Thymus (tissue), 11 donors: ENCODE results near the gene STK4. TPM values are rescaled to one million over a fixed set of nuclear protein-coding genes. Genes with fewer than 3 reads are reported as not detected.

Experiments
- DNase-seq, 9 donors: peaks; one replicate each; pipeline ENCODE4 v3.0.0-alpha.2; 2013; ENCODE audit warnings: low spot score in 9 of 9, low read depth in 6 of 9, missing footprints in 1 of 9
- H3K27ac ChIP-seq, 2 donors: one replicate each; pipeline ENCODE4 v1.5.1; 2013; ENCODE audit warnings: control low read depth in 1 of 2, low read depth in 1 of 2, low read length in 1 of 2, mild to moderate bottlenecking in 1 of 2, moderate library complexity in 1 of 2
- H3K27me3 ChIP-seq, 2 donors: one replicate each; pipeline ENCODE4 v1.5.1; 2013; ENCODE audit warnings: low read length in 1 of 2; ENCODE audit not compliant: control insufficient read depth in 2 of 2, insufficient read depth in 1 of 2
- H3K36me3 ChIP-seq, 2 donors: one replicate each; pipeline ENCODE4 v1.5.1; 2013; ENCODE audit warnings: low read length in 1 of 2, mild to moderate bottlenecking in 1 of 2, moderate library complexity in 1 of 2; ENCODE audit not compliant: control insufficient read depth in 2 of 2, insufficient read depth in 2 of 2
- H3K4me1 ChIP-seq, 2 donors: one replicate each; pipeline ENCODE4 v1.5.1; 2013; ENCODE audit warnings: low read length in 2 of 2; ENCODE audit not compliant: control insufficient read depth in 2 of 2, insufficient read depth in 2 of 2
- H3K4me3 ChIP-seq, 2 donors: one replicate each; pipeline ENCODE4 v1.5.1; 2013; ENCODE audit warnings: low read length in 2 of 2, control low read depth in 1 of 2, mild to moderate bottlenecking in 1 of 2
- H3K9me3 ChIP-seq, 2 donors: one replicate each; pipeline ENCODE4 v1.5.1; 2013; ENCODE audit warnings: low read length in 1 of 2, mild to moderate bottlenecking in 1 of 2; ENCODE audit not compliant: control insufficient read depth in 2 of 2, insufficient read depth in 1 of 2
- WGBS: extraction: QIAGEN DNeasy Blood & Tissue Kit; methylation state at CpG from one replicate; pipeline ENCODE4 v1.1.7; 2013; 5-methylcytosine and 5-hydroxymethylcytosine counted together
- polyA plus RNA-seq: library from polyadenylated mRNA; stranded (reverse); fragments of 200-250 nt; gene quantifications from one replicate; pipeline ENCODE4 v1.2.3, GENCODE V29; 2013
- total RNA-seq: library from RNA; stranded (reverse); fragments of 120-200 nt; gene quantifications from one replicate; pipeline ENCODE4 v1.2.4, GENCODE V29; 2013
- donor health status: healthy.

Gene STK4
- total and polyA plus RNA-seq, 2 donors, result 35.0 to 45.5 TPM

DNA sequence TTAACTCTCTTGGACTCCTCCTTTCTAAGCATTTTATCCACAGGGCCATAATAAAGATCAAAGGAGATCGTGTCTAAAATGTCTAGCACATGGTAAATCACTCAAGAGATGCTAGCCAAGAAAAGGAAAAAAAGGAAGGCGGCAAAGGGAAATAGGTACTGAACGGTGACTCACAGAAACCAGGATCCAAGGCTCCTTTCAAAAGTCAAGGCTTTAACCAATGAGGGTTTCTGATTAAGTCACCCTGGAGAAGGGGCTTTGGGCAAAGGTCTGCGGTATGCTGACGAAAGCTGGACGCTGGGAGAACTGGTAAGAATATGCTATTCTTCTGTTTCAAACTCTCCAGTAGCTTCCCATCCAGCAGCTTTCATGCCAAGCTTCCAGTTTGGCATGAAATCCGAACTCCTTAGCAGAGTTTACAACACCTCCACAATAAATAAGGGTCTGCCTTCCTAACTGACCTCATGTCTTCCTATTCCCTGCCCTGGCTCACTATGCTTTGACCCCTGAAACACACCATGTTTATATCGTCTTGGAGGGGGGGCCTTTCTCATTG is 7.2 kb upstream of the STK4 start:
- no peaks in the 10 kb centered on the region for H3K9me3 ChIP-seq
- no peak overlapping the region for H3K27ac ChIP-seq
- 69% methylated on average over 8 of the region's 8 CpGs for WGBS
- peak overlapping the region; percentile 72 to 88 for H3K4me3 ChIP-seq
- H3K4me1 ChIP-seq, result peaks cover 14 to 20% of the 10 kb centered on the region in 2 donors
- no peaks in the 10 kb centered on the region for H3K27me3 ChIP-seq
- peaks cover 28 to 30% of the 10 kb centered on the region in 2 donors for H3K36me3 ChIP-seq
- DNase-seq, result no peak

DNA sequence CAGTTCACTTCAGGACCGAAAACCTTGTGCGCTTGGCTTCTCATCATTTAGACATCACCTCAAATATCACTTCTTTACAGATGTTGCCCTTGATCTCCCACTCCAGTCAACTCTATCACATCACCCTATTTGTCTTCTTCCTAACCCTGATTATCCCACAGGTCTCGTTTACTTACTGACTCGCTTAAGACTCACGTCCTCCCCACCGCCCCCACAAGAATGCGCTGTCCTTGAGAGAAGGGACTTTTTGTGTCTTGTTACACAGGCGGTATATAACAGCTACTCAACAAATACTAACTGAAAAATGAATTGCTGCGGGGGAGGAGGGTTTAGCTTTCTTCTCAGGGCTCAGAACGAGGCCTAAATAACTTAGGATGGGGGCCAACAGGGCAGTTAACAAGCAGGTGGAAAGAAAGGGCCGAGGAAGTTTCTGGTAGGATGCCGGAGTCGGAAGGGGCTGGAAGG is 6.6 kb upstream of the STK4 start:
- WGBS, result 10% methylated on average over 13 of the region's 13 CpGs
- Histone ChIP-seq H3K4me1 (peaks cover 14 to 20% of the 10 kb centered on the region in 2 donors), H3K27ac (peak overlapping the region; percentile 36 to 85), H3K27me3 (no peaks in the 10 kb centered on the region), H3K4me3 (peak overlapping the region; percentile 72 to 88), H3K36me3 (peaks cover 22 to 25% of the 10 kb centered on the region in 2 donors), H3K9me3 (no peaks in the 10 kb centered on the region)
- DNase-seq, result peak in 2 of 9 donors; percentile 32 to 68

DNA sequence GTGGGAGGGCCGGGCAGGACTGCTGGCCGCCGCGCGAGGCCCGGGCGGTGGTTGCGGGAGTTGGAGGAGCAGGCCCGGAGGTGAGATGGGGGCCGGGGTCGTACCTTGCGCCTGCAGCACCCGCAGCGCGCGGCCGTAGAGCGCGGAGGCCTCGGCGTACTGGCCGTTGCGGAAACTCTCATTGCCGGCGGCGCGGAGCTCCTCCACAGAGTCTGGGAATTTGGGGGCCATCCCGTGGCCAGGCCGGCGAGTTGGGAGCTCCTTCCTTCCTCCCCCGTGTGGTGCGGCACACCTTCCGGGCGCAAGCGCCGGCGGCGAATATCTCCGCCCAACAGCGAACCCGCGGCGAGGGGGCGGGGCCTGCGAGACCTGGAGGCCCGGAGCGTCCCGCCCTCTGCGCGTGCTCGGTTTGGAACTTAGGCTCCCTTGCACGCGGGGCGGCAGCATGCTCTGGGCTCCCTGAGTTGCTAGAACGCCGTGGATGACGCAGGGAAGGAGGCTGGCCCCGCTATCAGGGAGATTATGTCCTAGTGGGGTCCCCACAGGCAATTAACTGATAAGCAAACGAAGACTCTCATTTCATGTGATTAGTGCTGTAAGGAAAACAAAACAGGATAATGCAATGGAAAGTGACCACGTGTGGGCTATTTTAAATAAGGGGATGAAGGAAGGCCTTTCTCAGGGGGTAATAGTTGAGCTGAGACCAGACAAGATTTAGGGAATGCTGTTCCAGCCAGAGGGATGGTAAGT is 6.0 kb upstream of the STK4 start, which contains the start of gene TOMM34:
TOMM34 (minus strand) TSS at position 295 of the 750 bp plus-strand sequence; CDS start at position 231, 64 bp downstream.
- Histone ChIP-seq H3K36me3 (peaks cover 16 to 19% of the 10 kb centered on the region in 2 donors), H3K4me1 (peaks cover 14 to 20% of the 10 kb centered on the region in 2 donors), H3K27me3 (no peaks in the 10 kb centered on the region), H3K27ac (peak within 1 kb of the TSS; percentile 71 to 85), H3K4me3 (peak within 1 kb of the TSS; percentile 72 to 88), H3K9me3 (no peaks in the 10 kb centered on the region)
- WGBS, result under 1% methylated on average over 60 of the region's 60 CpGs
- DNase-seq, result peak in 8 of 9 donors; percentile 85 to 96 (median 92)

DNA sequence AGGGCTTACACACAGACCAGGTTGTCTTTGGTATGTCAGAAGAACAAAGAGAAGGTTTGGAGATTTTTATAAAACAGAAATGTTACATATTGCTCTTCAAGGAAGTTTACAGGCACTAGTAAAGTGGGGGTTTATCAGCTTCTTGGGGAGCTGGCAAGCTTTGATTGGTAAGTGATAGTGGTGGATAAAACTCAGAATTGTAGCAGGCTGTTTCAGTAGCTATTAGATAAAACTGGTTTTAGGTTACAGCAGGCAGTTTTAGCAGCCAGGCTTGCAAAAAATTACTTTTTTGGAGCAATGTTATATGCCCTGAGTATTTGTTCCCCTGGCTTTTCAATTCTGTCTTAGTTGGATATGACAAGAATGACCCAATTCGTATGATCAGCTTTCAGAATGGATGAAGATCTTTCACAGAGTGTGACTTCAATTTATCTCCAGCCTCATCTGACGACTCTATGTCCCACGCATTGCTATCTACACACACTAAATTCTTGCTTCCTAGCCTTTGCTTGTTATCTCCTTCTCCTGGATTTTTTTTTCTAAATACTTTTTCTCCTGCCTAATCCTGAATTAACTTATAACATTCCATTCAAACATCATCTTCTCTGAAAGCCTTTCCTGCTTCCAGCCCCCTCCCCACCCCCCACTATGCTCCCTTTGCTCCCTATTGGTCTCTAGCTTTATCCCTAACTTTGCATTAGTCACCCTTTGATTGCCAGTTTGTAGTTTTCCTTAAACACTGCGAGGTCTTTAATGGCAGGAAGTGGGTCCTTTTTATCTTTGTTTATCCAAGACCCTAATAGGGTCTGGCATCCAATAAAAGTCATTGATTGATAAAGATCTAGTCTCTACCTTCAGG is 5.1 kb upstream of the STK4 start:
- no peak overlapping the region for H3K4me3 ChIP-seq

DNA sequence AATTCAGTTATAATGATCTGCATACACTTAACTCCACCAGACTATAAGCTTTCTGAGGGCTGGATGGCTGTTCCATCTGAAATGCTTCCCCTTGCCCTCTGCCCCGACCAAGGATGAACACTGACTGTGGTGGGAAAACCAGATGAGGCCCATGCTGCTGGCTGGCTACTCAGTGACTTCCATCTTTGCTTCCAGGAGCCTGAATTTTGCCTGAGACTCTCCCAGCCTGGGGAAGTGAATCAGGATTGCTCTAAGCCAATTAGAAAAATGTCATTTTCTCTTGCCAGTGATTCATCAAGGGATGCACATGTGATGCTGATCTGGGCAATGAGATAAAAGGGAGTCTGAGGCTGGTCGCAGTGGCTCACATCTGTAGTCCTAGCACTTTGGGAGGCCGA is 4.4 kb upstream of the STK4 start:
- Histone ChIP-seq H3K36me3 (peaks cover 4 to 5% of the 10 kb centered on the region in 2 donors), H3K27me3 (no peaks in the 10 kb centered on the region), H3K27ac (no peak overlapping the region), H3K9me3 (no peaks in the 10 kb centered on the region), H3K4me3 (no peak overlapping the region), H3K4me1 (peaks cover 18 to 23% of the 10 kb centered on the region in 2 donors)
- WGBS, result 97% methylated on average over 3 of the region's 3 CpGs
- no peak for DNase-seq

More for the DNA sequence above, 5.1 kb upstream of the STK4 start:
- Histone ChIP-seq H3K36me3 (peaks cover 7 to 10% of the 10 kb centered on the region in 2 donors), H3K9me3 (no peaks in the 10 kb centered on the region), H3K27ac (no peak overlapping the region), H3K27me3 (no peaks in the 10 kb centered on the region), H3K4me1 (peaks cover 17 to 23% of the 10 kb centered on the region in 2 donors)
- 93% methylated on average over 4 of the region's 4 CpGs for WGBS
- no peak for DNase-seq

DNA sequence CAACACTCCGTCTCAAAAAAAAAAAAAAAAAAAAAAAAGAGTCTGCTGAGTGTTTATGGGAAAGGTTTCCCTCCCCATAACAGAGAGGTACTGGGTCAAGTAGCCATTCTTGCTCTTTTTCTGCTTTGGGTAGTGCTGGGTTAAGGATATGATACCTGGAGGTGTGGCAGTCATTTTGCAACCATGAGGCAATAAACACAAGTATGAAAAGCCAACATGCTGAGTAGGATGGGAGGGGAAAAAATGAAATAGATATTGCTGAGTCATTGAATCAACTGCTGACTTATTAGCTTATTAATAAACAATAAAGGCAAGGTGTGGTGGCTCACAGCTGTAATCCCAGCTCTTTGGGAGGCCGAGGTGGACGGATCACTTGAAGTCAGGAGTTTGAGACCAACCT is 3.8 kb upstream of the STK4 start:
- H3K9me3 ChIP-seq, result no peaks in the 10 kb centered on the region
- H3K4me1 ChIP-seq, result peaks cover 22 to 24% of the 10 kb centered on the region in 2 donors
- 98% methylated on average over 3 of the region's 3 CpGs for WGBS
- H3K36me3 ChIP-seq, result peaks cover 4% of the 10 kb centered on the region in 2 donors
- H3K4me3 ChIP-seq, result no peak overlapping the region
- no peaks in the 10 kb centered on the region for H3K27me3 ChIP-seq
- no peak for DNase-seq
- H3K27ac ChIP-seq, result no peak overlapping the region

DNA sequence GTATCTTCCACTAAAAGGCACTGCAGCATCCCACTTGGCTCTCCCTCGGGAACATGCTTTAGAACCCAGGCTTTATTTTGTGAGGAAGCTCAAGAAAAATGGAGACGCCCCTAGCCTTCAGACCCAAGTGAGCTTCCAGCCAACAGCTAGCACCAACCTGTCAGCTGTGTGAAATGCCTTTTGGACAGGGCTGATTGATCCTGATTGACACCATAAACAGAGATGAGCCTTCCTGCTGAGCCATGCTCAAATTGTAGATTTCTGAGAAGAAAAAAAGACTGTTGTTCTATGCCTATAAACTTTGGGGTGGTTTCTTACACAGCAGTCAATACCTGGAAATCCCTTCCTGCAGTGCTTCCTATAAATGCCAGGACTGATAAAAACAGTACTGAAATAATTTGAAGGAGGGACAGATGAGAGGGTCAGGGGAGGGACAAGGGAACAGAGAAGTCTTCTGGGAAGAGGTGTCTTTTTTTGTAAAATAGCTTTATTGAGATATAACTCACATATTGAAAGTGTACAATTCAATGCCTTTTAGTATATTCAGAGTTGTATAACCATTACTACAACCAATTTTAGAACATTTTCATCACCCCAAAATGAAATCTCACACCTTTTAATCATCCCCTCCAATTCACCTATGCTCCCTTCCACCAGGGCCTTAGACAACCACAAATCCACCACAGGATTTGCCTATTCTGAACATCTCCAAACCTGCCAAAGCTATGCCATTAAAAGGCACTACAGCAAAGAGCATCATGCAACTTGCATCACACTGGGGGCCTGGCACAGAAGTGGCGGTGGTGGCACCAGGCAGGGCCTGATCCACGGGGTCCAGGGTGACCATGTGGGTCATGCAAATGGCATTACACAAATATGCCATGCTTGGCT is 2.7 kb upstream of the STK4 start:
- H3K27me3 ChIP-seq, result no peaks in the 10 kb centered on the region
- no peaks in the 10 kb centered on the region for H3K9me3 ChIP-seq
- peaks cover 26 to 27% of the 10 kb centered on the region in 2 donors for H3K4me1 ChIP-seq
- H3K27ac ChIP-seq, result no peak overlapping the region
- DNase-seq, result no peak
- no peak overlapping the region for H3K4me3 ChIP-seq
- H3K36me3 ChIP-seq, result peaks cover 0 to under 1% of the 10 kb centered on the region in 2 donors
- WGBS, result 95% methylated on average over 4 of the region's 4 CpGs

DNA sequence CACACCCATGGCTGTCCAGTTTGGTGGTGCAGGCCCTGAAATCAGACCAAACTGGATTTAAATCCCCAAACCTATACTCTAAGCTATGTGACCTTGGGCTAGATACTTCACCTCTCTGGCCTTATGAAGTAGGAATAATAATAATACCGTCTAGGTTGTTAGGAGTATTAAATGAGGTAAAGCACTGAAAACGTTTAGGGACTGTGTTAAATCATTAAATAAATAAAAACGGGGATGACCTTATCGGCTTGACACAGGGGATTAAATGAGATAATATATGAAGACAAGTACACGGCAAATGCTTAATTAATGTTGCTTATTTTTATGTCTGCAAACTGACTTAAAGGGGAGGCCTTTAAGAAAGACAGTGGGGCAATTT is 672 bp upstream of the STK4 start:
- WGBS, result 73% methylated on average over 5 of the region's 5 CpGs
- Histone ChIP-seq H3K36me3 (no peaks in the 10 kb centered on the region), H3K4me1 (peaks cover 24% of the 10 kb centered on the region in 2 donors), H3K27ac (peak overlapping the region; percentile 86 to 93), H3K4me3 (peak overlapping the region; percentile 64 to 97), H3K9me3 (no peaks in the 10 kb centered on the region), H3K27me3 (no peaks in the 10 kb centered on the region)
- DNase-seq, result no peak
